Activated naive CD8-positive, alpha-beta T cell treated with anti-CD3 and anti-CD28 coated beads, Interleukin-2, amount 10 ng/mL, durations not matched to agents 7 days and 5 days (primary cell): ENCODE measurements around the gene MIB1. TPM values are rescaled to one million over a fixed set of nuclear protein-coding genes. Genes with fewer than 3 reads are reported as not detected.

Source experiments
- ATAC-seq: fragments of 150-1000 bp; cut with Tn5 transposase; one replicate; pipeline ENCODE4 v1.10.0; 2021; ENCODE audit warnings: low read depth, moderate library complexity
- POLR2A ChIA-PET: fragments of 350-600 bp; sonication (Branson Sonifier 250); formaldehyde crosslinking; loops from one replicate; lab custom pipeline; 2021; ENCODE audit warnings: antibody characterized with exemption; lab: Charles Lee
- DNase-seq: peaks from one replicate; pipeline ENCODE4 v3.0.0; 2021
- H3K27ac Mint-ChIP-seq: one replicate; pipeline ENCODE4 v1.8.0; 2022; ENCODE audit warnings: mild to moderate bottlenecking, mixed read lengths
- H3K27me3 Mint-ChIP-seq: one replicate; pipeline ENCODE4 v1.8.0; 2022; ENCODE audit warnings: mild to moderate bottlenecking, moderate library complexity, mixed read lengths
- H3K36me3 Mint-ChIP-seq: one replicate; pipeline ENCODE4 v1.8.0; 2021; ENCODE audit warnings: mild to moderate bottlenecking, mixed read lengths
- H3K4me1 Mint-ChIP-seq: one replicate; pipeline ENCODE4 v1.8.0; 2021; ENCODE audit warnings: mixed read lengths
- H3K4me3 Mint-ChIP-seq: one replicate; pipeline ENCODE4 v1.8.0; 2022; ENCODE audit warnings: mild to moderate bottlenecking, moderate library complexity, mixed read lengths
- H3K9me3 Mint-ChIP-seq: one replicate; pipeline ENCODE4 v1.8.0; 2021; ENCODE audit warnings: mixed read lengths
- total RNA-seq, 2 experiments: library from RNA; stranded (reverse); gene quantifications; one replicate each; pipeline ENCODE4 v1.2.3, GENCODE V29; 2021

The MIB1 gene
- total RNA-seq, 2 experiments from 2014 or later = 34.4 to 40.8 TPM

GRCh38 chr18:21805771-21806366 is 65.3 kb downstream of the MIB1 start:
- POLR2A ChIA-PET = interaction anchor here (0.7 kb wide), 1 partner anchor 22 kb away, joined by 3 read pairs; no protein-coding TSS in a partner anchor
- no peak overlapping the region for H3K4me3 Mint-ChIP-seq
- H3K27ac Mint-ChIP-seq = no peak overlapping the region
- peaks cover 7% of the 10 kb centered on the region for H3K9me3 Mint-ChIP-seq
- peaks cover 4% of the 10 kb centered on the region for H3K4me1 Mint-ChIP-seq
- DNase-seq (no peak), ATAC-seq (no peak)
- peaks cover 49% of the 10 kb centered on the region for H3K36me3 Mint-ChIP-seq
- no peaks in the 10 kb centered on the region for H3K27me3 Mint-ChIP-seq

GRCh38 chr18:21808185-21808584 is 67.6 kb downstream of the MIB1 start:
- Mint-ChIP-seq H3K27ac (no peak overlapping the region), H3K4me3 (no peak overlapping the region), H3K36me3 (peaks cover 40% of the 10 kb centered on the region), H3K9me3 (peaks cover 7% of the 10 kb centered on the region), H3K4me1 (peaks cover 6% of the 10 kb centered on the region), H3K27me3 (no peaks in the 10 kb centered on the region)
- ATAC-seq (no peak), DNase-seq (no peak)
- POLR2A ChIA-PET = no interaction called here

- Mint-ChIP-seq H3K9me3 (peaks cover 7% of the 10 kb centered on the region), H3K4me3 (no peak overlapping the region), H3K27ac (no peak overlapping the region), H3K27me3 (no peaks in the 10 kb centered on the region), H3K36me3 (peaks cover 36% of the 10 kb centered on the region), H3K4me1 (peaks cover 5% of the 10 kb centered on the region)
- ATAC-seq = no peak
- POLR2A ChIA-PET = no interaction called here
- no peak for DNase-seq
Measured at GRCh38 chr18:21809725-21810124, 69.1 kb downstream of the MIB1 start.

- H3K4me1 Mint-ChIP-seq = peaks cover 5% of the 10 kb centered on the region
- peaks cover 3% of the 10 kb centered on the region for H3K9me3 Mint-ChIP-seq
- no peak for DNase-seq
Measured at GRCh38 chr18:21815101-21815500, 74.5 kb downstream of the MIB1 start.

GRCh38 chr18:21820033-21820810 is 79.6 kb downstream of the MIB1 start:
- DNase-seq (no peak), ATAC-seq (no peak)
- no peaks in the 10 kb centered on the region for H3K9me3 Mint-ChIP-seq
- H3K4me3 Mint-ChIP-seq = no peak overlapping the region
- peaks cover 1% of the 10 kb centered on the region for H3K4me1 Mint-ChIP-seq
- H3K36me3 Mint-ChIP-seq = peaks cover 11% of the 10 kb centered on the region
- POLR2A ChIA-PET = no interaction called here
- H3K27ac Mint-ChIP-seq = no peak overlapping the region
- H3K27me3 Mint-ChIP-seq = no peaks in the 10 kb centered on the region

More at GRCh38 chr18:21815101-21815500, 74.5 kb downstream of the MIB1 start:
- Mint-ChIP-seq H3K27me3 (no peaks in the 10 kb centered on the region), H3K4me3 (no peak overlapping the region), H3K36me3 (peaks cover 21% of the 10 kb centered on the region), H3K27ac (no peak overlapping the region)
- no peak for ATAC-seq
- POLR2A ChIA-PET = no interaction called here

GRCh38 chr18:21820811-21821143 is 80.2 kb downstream of the MIB1 start:
- ATAC-seq = no peak
- POLR2A ChIA-PET = no interaction called here
- Mint-ChIP-seq H3K4me3 (no peak overlapping the region), H3K27me3 (no peaks in the 10 kb centered on the region), H3K27ac (no peak overlapping the region), H3K9me3 (no peaks in the 10 kb centered on the region), H3K4me1 (peaks cover 1% of the 10 kb centered on the region), H3K36me3 (peaks cover 11% of the 10 kb centered on the region)
- no peak for DNase-seq

GRCh38 chr18:21823848-21824247 is 83.3 kb downstream of the MIB1 start:
- Mint-ChIP-seq H3K27me3 (no peaks in the 10 kb centered on the region), H3K9me3 (no peaks in the 10 kb centered on the region), H3K4me1 (peaks cover 1% of the 10 kb centered on the region), H3K4me3 (no peak overlapping the region), H3K27ac (no peak overlapping the region), H3K36me3 (peaks cover 8% of the 10 kb centered on the region)
- no peak for DNase-seq
- POLR2A ChIA-PET = no interaction called here
- ATAC-seq = no peak

- no peak overlapping the region for H3K4me3 Mint-ChIP-seq
- POLR2A ChIA-PET = no interaction called here
- ATAC-seq = no peak
- H3K27ac Mint-ChIP-seq = no peak overlapping the region
- H3K9me3 Mint-ChIP-seq = no peaks in the 10 kb centered on the region
- peaks cover 4% of the 10 kb centered on the region for H3K36me3 Mint-ChIP-seq
- H3K4me1 Mint-ChIP-seq = no peaks in the 10 kb centered on the region
- no peaks in the 10 kb centered on the region for H3K27me3 Mint-ChIP-seq
- no peak for DNase-seq
Measured at GRCh38 chr18:21826196-21826595, 85.6 kb downstream of the MIB1 start.

GRCh38 chr18:21826641-21827302 is 86.2 kb downstream of the MIB1 start:
- Mint-ChIP-seq H3K27me3 (no peaks in the 10 kb centered on the region), H3K4me3 (no peak overlapping the region), H3K9me3 (no peaks in the 10 kb centered on the region), H3K36me3 (peaks cover 4% of the 10 kb centered on the region), H3K27ac (no peak overlapping the region), H3K4me1 (no peaks in the 10 kb centered on the region)
- POLR2A ChIA-PET = no interaction called here
- no peak for ATAC-seq
- DNase-seq = no peak

- POLR2A ChIA-PET = no interaction called here
- Mint-ChIP-seq H3K9me3 (no peaks in the 10 kb centered on the region), H3K4me1 (no peaks in the 10 kb centered on the region), H3K27ac (no peak overlapping the region), H3K27me3 (no peaks in the 10 kb centered on the region), H3K4me3 (no peak overlapping the region), H3K36me3 (peaks cover 4% of the 10 kb centered on the region)
- ATAC-seq (no peak), DNase-seq (no peak)
Measured at GRCh38 chr18:21830532-21830931, 89.9 kb downstream of the MIB1 start.

- peaks cover 4% of the 10 kb centered on the region for H3K36me3 Mint-ChIP-seq
- no peaks in the 10 kb centered on the region for H3K9me3 Mint-ChIP-seq
- no peak for ATAC-seq
- POLR2A ChIA-PET = no interaction called here
- no peak overlapping the region for H3K27ac Mint-ChIP-seq
- H3K27me3 Mint-ChIP-seq = no peaks in the 10 kb centered on the region
- no peaks in the 10 kb centered on the region for H3K4me1 Mint-ChIP-seq
- no peak for DNase-seq
- no peak overlapping the region for H3K4me3 Mint-ChIP-seq
Measured at GRCh38 chr18:21831413-21831831, 90.8 kb downstream of the MIB1 start.

- no peak for DNase-seq
- POLR2A ChIA-PET = no interaction called here
- no peaks in the 10 kb centered on the region for H3K9me3 Mint-ChIP-seq
- H3K4me1 Mint-ChIP-seq = no peaks in the 10 kb centered on the region
- no peaks in the 10 kb centered on the region for H3K27me3 Mint-ChIP-seq
- peaks cover 1% of the 10 kb centered on the region for H3K36me3 Mint-ChIP-seq
- H3K4me3 Mint-ChIP-seq = no peak overlapping the region
- ATAC-seq = no peak
- no peak overlapping the region for H3K27ac Mint-ChIP-seq
Measured at GRCh38 chr18:21833604-21834298, 93.2 kb downstream of the MIB1 start.

GRCh38 chr18:21834299-21834660 is 93.7 kb downstream of the MIB1 start:
- ATAC-seq (no peak), DNase-seq (no peak)
- Mint-ChIP-seq H3K27ac (no peak overlapping the region), H3K27me3 (no peaks in the 10 kb centered on the region), H3K36me3 (peaks cover 1% of the 10 kb centered on the region), H3K9me3 (no peaks in the 10 kb centered on the region), H3K4me1 (no peaks in the 10 kb centered on the region), H3K4me3 (no peak overlapping the region)
- POLR2A ChIA-PET = no interaction called here
